HG03139 (cell line): ENCODE data around the gene SDCBP2.

Experiments
- ATAC-seq: cut with Tn5 transposase; IDR thresholded peaks from one replicate; pipeline ENCODE4 v1.9.1; 2021; ENCODE audit not compliant: unreplicated experiment

SDCBP2 gene

GRCh38 chr20:1278993-1279392 is 49.9 kb downstream of the SDCBP2 start:
- no peak for ATAC-seq

GRCh38 chr20:1277529-1278322 is 51.2 kb downstream of the SDCBP2 start:
- ATAC-seq = no peak

- ATAC-seq = no peak
These were observed 53.0 kb downstream of the SDCBP2 start for GRCh38 chr20:1275919-1276318.

GRCh38 chr20:1274485-1275311 is 54.2 kb downstream of the SDCBP2 start:
- ATAC-seq = no peak

GRCh38 chr20:1273366-1273765 is 55.6 kb downstream of the SDCBP2 start:
- no peak for ATAC-seq

- no peak for ATAC-seq
These were observed 56.4 kb downstream of the SDCBP2 start for GRCh38 chr20:1272368-1273100.

- ATAC-seq = no peak
These were observed 59.1 kb downstream of the SDCBP2 start for GRCh38 chr20:1269850-1270249.

- no peak for ATAC-seq
These were observed 59.7 kb downstream of the SDCBP2 start for GRCh38 chr20:1269235-1269634.

GRCh38 chr20:1267809-1268374 is 61.0 kb downstream of the SDCBP2 start:
- no peak for ATAC-seq

- ATAC-seq = no peak
These were observed 61.8 kb downstream of the SDCBP2 start for GRCh38 chr20:1267161-1267560.

- peak; percentile 60 for ATAC-seq
These were observed 62.6 kb downstream of the SDCBP2 start, which contains the start of gene SNPH for GRCh38 chr20:1266167-1266973. SNPH (plus strand) TSS chr20:1266294; CDS start chr20:1296240, 29,946 bp downstream.

GRCh38 chr20:1265916-1266166 is 63.1 kb downstream of the SDCBP2 start:
- ATAC-seq = no peak

GRCh38 chr20:1265226-1265915 is 63.6 kb downstream of the SDCBP2 start:
- ATAC-seq = no peak

GRCh38 chr20:1264727-1265126 is 64.2 kb downstream of the SDCBP2 start:
- no peak for ATAC-seq

- no peak for ATAC-seq
These were observed 65.1 kb downstream of the SDCBP2 start for GRCh38 chr20:1263853-1264252.
